WI38 (cell line): ENCODE results near the gene METTL22.

Experiments
- H3K4me3 ChIP-seq: 2 replicates; pipeline ENCODE4 v1.5.1; 2011; ENCODE audit warnings: low read depth, mild to moderate bottlenecking, control low read depth, low read length
- TF ChIP-seq, protein P1 (sequence below): IDR thresholded peaks from 2 replicates; pipeline ENCODE4 v1.5.1; 2012; ENCODE audit warnings: low read depth, mild to moderate bottlenecking, control low read depth, low read length

METTL22 gene

DNA sequence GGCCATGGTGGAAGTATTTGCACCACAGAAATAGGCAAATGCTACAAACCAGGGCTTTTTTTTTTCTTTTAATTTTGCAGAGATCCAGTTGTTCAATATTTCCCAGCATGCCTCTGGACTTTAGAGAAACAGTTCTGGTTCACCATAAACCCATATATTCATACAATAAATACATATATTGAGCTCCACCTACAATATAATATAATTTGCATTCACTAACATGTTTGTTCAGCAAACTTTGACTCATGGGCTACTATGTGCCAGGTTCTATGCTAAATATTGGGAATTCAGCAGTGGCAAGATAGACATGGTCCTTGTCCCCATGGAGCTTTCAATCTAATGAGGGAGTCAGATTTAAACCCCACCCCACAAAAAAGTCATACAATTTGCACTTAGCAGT is 34.4 kb upstream of the METTL22 start:
- no peak overlapping the region for H3K4me3 ChIP-seq
- TF ChIP-seq, protein P1, sequence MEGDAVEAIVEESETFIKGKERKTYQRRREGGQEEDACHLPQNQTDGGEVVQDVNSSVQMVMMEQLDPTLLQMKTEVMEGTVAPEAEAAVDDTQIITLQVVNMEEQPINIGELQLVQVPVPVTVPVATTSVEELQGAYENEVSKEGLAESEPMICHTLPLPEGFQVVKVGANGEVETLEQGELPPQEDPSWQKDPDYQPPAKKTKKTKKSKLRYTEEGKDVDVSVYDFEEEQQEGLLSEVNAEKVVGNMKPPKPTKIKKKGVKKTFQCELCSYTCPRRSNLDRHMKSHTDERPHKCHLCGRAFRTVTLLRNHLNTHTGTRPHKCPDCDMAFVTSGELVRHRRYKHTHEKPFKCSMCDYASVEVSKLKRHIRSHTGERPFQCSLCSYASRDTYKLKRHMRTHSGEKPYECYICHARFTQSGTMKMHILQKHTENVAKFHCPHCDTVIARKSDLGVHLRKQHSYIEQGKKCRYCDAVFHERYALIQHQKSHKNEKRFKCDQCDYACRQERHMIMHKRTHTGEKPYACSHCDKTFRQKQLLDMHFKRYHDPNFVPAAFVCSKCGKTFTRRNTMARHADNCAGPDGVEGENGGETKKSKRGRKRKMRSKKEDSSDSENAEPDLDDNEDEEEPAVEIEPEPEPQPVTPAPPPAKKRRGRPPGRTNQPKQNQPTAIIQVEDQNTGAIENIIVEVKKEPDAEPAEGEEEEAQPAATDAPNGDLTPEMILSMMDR = no peak

DNA sequence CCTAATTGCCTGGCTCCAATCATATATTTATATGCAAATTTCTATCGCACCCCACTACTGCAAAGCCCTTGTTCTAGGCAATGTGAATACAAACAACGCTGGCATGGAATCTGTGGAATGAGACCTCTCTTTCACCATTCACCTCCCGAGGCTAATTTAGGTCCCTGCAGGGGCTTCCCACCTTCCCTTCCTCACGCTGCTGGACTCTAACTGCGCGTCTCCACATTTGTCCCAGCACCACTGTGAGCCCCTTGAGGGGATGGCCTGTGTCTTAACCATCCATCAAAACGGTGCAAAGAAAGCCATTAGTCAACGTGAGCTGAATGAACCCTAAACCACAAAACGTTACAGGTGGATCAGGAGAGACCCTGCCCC is 32.8 kb upstream of the METTL22 start:
- TF ChIP-seq, protein P1 = no peak
- H3K4me3 ChIP-seq = no peak overlapping the region

DNA sequence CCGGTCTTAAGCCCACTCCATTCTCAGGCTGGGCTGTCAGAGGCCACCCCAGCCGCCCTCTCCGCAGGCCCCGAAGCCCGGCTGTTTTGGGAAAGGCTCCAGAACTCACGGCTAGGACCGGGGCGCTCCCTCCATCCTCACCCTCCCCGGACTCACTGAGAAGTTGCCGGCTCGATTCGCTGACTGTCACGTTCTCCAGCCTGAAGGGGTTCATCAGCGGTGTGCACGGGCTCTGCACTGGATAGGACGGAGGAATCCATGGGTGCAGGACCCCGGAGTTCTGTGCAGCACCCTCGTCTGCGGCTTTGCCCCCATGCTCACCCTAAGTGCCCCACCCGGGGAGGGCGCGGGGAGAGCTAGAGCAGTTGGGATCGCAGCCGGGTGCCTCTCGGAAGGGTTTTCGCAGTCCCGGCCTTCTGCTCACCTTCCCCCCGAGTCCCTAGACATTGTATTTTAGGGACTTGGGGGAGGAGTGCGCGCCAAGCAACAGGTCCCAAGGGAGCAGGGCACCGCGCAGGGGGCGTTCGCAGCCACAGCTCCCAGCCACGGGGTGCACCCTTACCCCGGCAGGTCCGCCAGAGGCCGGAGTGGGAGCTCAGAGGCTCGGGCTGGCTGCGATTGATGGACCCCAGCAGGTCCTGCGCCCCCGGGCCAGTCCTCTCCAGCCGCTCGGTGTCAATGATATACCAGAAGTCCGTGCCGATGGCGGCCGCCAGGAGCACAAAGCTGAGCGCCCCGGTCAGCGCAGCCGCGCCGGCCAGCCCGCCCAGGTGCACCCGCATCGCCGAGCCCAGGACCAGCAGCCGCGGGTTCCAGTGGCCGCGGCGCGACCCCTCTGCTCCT is 32.2 kb upstream of the METTL22 start:
- TF ChIP-seq, protein P1 = no peak
- no peak overlapping the region for H3K4me3 ChIP-seq

DNA sequence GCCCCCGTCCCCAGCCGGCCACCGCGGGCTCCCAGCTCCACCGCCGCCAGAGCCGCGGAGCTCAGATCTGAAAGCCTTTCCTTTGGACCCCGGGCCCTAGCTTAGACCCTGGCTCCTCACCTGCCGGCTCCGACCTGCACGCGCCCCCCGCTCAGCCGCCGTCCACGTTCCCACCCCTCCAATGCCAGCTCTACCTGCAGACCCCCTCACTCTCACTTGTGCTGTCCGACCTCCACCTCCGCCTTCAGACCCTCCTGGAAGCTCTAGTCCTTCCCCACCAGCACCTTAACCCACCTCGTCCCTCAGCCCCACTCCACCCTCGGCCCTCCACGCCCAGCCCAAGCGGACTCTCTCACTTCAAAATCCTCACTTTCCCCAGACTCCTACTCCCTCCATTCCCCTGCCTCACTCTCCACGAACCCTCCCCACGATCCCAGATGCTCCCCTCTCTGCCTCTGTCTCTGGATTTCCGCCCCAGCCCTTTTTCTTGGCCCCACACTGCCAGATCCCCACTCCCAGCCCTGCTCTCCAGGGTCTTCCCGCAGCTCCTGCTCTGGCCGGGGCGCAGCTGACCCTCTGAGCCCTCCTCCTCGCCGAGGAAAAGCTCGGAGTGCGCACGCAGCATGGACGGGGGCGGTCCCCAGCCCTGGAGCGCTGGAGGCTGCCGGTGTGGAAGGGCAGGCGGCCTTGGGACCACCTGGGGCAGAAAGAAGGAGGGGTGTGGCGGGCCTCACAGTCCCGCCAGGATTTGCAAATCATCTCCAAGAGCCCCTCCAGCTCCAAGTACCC is 31.4 kb upstream of the METTL22 start, which contains the start of gene TMEM114:
TMEM114 (minus strand) TSS at position 612 of the 789 bp plus-strand sequence. CDS start 673 bp downstream, outside the sequence.
- TF ChIP-seq, protein P1 = no peak

DNA sequence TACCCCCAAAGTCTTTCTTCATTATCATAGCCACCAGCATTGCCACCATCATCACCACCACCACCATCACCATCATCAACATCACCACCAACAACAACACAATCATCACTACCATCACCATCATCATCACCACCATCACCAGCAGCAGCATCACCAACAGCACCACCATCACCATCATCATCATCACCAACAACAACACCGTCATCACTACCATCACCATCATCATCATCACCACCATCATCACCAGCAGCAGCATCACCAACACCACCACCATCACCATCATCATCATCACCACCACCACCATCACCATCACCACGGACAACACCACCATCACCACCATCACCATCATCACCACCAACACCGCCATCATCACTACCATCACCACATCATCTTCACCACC is 30.7 kb upstream of the METTL22 start:
- no peak overlapping the region for H3K4me3 ChIP-seq
- TF ChIP-seq, protein P1 = no peak

More for the DNA sequence above, 31.4 kb upstream of the METTL22 start, which contains the start of gene TMEM114:
- no peak within 1 kb of the TSS for H3K4me3 ChIP-seq

DNA sequence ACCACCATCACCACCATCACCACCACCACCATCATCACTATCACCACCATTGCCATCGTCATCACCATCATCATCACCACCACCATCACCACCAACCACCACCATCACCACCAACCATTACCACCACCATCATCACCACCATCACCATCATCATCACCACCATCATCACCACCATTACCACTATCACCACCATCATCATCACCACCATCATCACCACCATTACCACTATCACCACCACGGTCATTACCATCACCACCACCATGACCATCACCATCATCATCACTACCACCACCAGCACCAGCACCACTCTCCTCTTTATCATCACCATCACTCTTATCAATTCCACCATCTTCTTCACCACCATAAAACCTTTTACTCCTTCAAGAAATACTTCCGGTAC is 30.0 kb upstream of the METTL22 start:
- no peak overlapping the region for H3K4me3 ChIP-seq
- TF ChIP-seq, protein P1 = no peak
